HG03442 (cell line): ENCODE results near the gene NUP42.
"Not testable (repeated sequence)": the region's sequence is repeated elsewhere in the genome, so short reads cannot be mapped to it uniquely, and the experiment has no call there.

Experiments
- ATAC-seq: cut with Tn5 transposase; IDR thresholded peaks from one replicate; pipeline ENCODE4 v1.9.1; 2021; ENCODE audit warnings: mild to moderate bottlenecking, moderate library complexity; ENCODE audit not compliant: unreplicated experiment

Gene NUP42

GRCh38 chr7:23200331-23200730, 18.5 kb downstream of the NUP42 start:
- no peak for ATAC-seq

- ATAC-seq = no peak
Observed at GRCh38 chr7:23204241-23204640, 22.4 kb downstream of the NUP42 start.

DNA sequence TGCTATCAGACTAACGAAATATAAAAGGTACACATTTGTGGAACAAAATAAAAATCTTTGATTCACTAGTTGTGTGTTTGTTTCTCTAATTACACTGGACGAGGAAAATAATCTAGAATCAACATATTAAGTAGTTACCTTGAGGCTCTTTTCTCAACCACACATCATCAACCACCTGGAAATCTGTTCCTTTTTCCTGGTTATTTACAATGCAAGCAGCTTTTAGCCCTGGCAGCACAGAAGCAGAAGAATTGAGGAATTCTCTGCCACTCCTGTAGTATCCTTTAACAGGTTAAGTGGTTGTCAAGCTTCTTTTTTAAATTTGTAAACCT, 23.7 kb downstream of the NUP42 start:
- ATAC-seq = no peak

GRCh38 chr7:23205909-23206767, 24.3 kb downstream of the NUP42 start:
- peak; percentile 45 for ATAC-seq

DNA sequence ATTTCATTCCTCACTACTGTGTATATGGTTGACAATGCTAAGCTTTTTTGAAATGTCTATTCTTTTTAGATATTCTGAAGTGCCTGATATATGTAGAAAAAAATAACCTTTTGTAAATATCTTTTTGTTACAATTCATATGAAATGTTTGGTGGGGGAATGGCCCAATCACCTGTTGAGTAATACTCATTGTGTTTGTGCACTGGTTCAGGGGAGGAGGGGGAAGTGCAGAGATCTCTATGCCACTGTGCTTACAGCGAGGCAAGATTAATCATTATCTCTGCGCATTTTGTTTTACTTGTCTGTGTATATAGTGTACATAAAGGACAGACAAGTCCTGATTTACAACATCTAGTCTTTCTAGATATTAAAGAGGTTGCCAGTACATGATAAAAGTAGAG, 25.2 kb downstream of the NUP42 start:
- no peak for ATAC-seq

GRCh38 chr7:23207884-23208283, 26.0 kb downstream of the NUP42 start:
- no peak for ATAC-seq

- no peak for ATAC-seq
Observed at GRCh38 chr7:23208316-23208715, 26.5 kb downstream of the NUP42 start.

DNA sequence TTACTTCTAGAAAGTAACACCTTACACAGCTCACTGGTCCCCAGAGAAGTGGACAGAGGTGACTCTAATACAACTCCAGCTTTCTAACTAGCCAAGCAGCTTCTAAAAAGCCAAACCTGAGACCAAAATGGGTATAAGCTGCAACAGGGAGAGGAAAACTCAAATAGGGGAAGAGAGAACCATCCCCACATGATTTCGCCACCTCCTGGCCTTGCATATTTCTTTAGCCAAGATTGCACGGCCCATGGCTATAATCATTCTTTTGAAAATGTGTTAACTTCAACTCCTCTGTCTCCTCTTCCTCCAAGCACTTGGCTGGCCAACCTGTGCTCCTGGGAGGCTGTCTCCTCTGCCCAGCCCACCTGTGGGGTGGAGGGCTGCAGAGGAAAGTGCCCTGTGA, 28.7 kb downstream of the NUP42 start:
- ATAC-seq = no peak

DNA sequence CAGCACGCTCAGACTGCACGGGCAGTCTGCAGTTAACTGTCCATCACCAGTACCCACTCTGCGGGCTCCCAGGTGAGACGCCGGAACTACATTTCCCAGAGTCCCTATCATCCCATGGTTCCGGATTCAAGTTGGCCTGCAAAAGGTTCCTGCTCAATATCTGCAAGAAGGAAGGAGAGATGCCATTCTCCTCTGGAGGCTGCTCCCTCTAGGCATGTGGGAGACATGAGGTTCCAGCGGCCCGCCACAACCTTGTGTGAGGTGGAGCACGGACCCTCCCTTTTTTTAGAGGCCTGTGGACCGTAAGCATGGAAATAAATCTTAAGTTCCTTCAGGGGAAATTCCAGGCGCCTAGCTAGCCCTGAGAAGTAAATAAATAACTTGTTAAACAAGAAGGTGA, 29.7 kb downstream of the NUP42 start:
- ATAC-seq = no peak

DNA sequence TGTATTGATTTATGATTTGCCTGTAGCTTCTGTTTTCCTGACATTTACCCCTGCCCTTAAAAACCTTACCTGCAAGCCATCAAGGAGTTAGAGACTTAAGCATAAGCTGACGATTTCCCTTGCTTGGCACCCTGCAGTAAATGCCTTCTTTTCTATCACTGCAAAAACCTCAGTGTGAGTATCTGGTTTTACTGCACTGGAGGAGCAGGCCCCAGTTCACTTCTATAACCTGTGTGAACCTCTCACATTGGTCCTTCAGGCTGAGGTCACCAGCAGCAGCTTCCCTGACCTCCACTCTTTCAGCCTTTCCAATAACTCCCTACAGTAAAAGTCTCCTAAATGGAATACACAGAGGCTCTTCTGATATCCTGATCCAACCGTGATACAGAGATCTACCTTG, 30.5 kb downstream of the NUP42 start:
- ATAC-seq = no peak

GRCh38 chr7:23212841-23213240, 31.0 kb downstream of the NUP42 start:
- ATAC-seq = no peak

DNA sequence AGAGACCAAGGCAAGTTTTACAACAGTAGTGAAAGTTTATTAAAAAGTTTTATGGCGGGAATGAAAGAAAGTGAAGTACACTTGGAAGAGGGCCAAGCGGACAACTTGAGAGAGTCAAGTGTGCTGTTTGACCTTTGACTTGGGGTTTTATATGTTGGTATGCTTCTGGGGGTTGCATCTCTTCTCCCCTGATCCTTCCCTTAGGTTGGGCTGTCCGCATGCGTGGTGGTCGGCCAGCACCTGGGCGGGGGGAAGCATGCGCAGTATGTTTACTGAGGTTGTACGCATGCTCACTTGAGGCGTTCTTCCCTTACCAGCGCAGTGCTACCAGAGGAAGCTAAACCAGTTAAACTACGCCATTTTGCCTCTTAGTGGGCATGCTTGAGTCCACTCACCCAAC, 31.9 kb downstream of the NUP42 start:
- no peak for ATAC-seq

GRCh38 chr7:23214423-23214822, 32.6 kb downstream of the NUP42 start:
- ATAC-seq = no peak

- ATAC-seq = no peak
Observed at GRCh38 chr7:23214938-23215337, 33.1 kb downstream of the NUP42 start.

GRCh38 chr7:23216021-23216420, 34.2 kb downstream of the NUP42 start:
- no peak for ATAC-seq

- ATAC-seq = no peak
Observed at GRCh38 chr7:23218196-23218595, 36.3 kb downstream of the NUP42 start.

GRCh38 chr7:23220690-23221305, 39.0 kb downstream of the NUP42 start:
- no peak for ATAC-seq

DNA sequence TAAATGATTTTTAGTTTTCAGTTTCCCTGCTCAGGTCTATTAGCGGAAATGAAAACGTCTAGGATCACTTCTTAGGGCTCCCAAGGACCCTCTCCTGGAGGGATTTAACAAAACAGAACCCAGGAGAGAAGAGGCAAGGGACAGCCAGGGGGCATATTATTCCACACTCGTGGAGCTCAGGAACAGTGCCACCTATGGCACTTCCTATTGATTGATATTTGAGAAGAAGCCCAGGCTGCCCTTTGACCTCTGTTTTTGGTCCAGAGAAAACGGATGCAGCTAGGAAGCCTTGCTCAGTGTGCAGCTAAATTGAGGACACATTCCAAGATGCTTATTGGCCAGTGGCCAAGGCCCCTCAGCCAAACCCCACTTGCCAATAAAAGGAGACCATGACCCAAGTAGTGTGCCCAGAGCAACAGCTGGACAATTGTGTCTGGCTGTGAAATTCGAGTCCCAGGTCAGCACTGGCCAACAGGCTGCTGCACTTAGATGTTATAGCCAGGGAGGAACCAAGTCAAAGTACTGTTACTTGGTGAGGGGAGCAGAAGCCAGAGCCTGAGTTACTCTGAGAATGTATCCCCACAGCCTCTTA, 40.7 kb downstream of the NUP42 start:
- no peak for ATAC-seq

DNA sequence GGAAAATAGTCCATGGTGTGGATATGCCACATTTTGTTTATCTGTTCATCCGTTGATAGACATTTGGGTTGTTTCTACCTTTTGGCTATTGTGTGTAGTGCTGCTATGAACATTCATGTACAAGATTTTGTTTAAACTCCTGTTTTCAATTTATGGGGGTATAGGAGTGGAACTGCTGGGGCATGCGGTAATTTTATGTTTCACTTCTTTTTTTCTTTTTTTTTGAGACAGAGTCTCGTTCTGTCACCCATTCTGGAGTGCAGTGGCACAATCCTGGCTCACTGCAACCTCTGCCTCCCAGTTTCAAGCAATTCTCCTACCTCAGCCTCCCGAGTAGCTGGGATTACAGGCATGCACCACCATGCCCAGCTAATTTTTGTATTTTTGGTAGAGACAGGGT, 42.5 kb downstream of the NUP42 start:
- ATAC-seq = not testable (repeated sequence)

GRCh38 chr7:23226844-23227450, 45.1 kb downstream of the NUP42 start:
- ATAC-seq = no peak

DNA sequence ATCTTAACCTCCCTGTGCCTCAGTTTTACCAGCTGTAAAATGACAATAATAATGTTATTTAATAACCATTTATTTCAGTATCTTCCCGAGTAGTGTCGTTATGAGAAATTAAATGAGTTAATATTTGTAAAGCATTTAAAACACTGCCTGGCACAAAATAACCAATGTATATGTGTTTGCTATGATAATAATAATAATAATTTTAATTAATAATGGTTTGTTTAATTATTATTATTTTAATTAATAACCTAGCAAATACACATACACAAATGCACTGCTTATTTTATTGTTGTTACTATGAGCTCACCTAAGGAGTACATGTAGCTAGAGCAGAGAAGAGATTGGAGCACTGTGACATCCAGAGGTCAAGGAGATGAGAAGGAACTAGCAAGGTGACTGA, 46.6 kb downstream of the NUP42 start:
- ATAC-seq = no peak

GRCh38 chr7:23230641-23231101, 48.8 kb downstream of the NUP42 start:
- no peak for ATAC-seq
